Left renal cortex interstitium (tissue), 4 donors: ENCODE measurements around the gene CCDC85C. TPM values are rescaled to one million over a fixed set of nuclear protein-coding genes. Genes with fewer than 3 reads are reported as not detected.

ENCODE experiments used
- DNase-seq, 4 donors: peaks; one replicate each; pipeline ENCODE4 v3.0.0-alpha.2; 2013; ENCODE audit warnings: low read depth in 4 of 4, low spot score in 2 of 4, missing footprints in 1 of 4
- polyA plus RNA-seq, 4 donors: library from polyadenylated mRNA; unstranded; fragments of 120-200 nt; gene quantifications; one replicate each; pipeline ENCODE4 v1.2.1, GENCODE V29; 2013; ENCODE audit not compliant: insufficient read length in 4 of 4

CCDC85C gene
- polyA plus RNA-seq, 4 donors = 24.9 to 40.0 (median 30.9) TPM

- DNase-seq = no peak
Observed at GRCh38 chr14:99544991-99545390, 59.0 kb downstream of the CCDC85C start.

GRCh38 chr14:99543985-99544384 lies 60.0 kb downstream of the CCDC85C start:
- DNase-seq = no peak

GRCh38 chr14:99543370-99543769 lies 60.6 kb downstream of the CCDC85C start:
- no peak for DNase-seq

GRCh38 chr14:99542566-99542965 lies 61.4 kb downstream of the CCDC85C start:
- DNase-seq = no peak

- no peak for DNase-seq
Observed at GRCh38 chr14:99541677-99542470, 62.1 kb downstream of the CCDC85C start.

GRCh38 chr14:99541211-99541610 lies 62.8 kb downstream of the CCDC85C start:
- DNase-seq = no peak

- DNase-seq = no peak
Observed at GRCh38 chr14:99540196-99541032, 63.6 kb downstream of the CCDC85C start.

- DNase-seq = no peak
Observed at GRCh38 chr14:99539491-99539890, 64.5 kb downstream of the CCDC85C start.

GRCh38 chr14:99538733-99539132 lies 65.3 kb downstream of the CCDC85C start:
- DNase-seq = no peak

- DNase-seq = no peak
Observed at GRCh38 chr14:99538275-99538674, 65.7 kb downstream of the CCDC85C start.

GRCh38 chr14:99537399-99537798 lies 66.6 kb downstream of the CCDC85C start:
- DNase-seq = no peak

- no peak for DNase-seq
Observed at GRCh38 chr14:99535908-99536778, 67.9 kb downstream of the CCDC85C start.

- DNase-seq = no peak
Observed at GRCh38 chr14:99535448-99535847, 68.6 kb downstream of the CCDC85C start.

- no peak for DNase-seq
Observed at GRCh38 chr14:99534863-99535262, 69.1 kb downstream of the CCDC85C start.

- no peak for DNase-seq
Observed at GRCh38 chr14:99534333-99534732, 69.7 kb downstream of the CCDC85C start.

- no peak for DNase-seq
Observed at GRCh38 chr14:99532310-99532709, 71.7 kb downstream of the CCDC85C start.

GRCh38 chr14:99531251-99532096 lies 72.5 kb downstream of the CCDC85C start:
- no peak for DNase-seq

GRCh38 chr14:99530407-99531155 lies 73.4 kb downstream of the CCDC85C start:
- DNase-seq = no peak

GRCh38 chr14:99529899-99530298 lies 74.1 kb downstream of the CCDC85C start:
- no peak for DNase-seq
